HG02798 (cell line): Measurements from ENCODE around the gene ANTXR1.

ENCODE experiments used
- ATAC-seq: cut with Tn5 transposase; IDR thresholded peaks from one replicate; pipeline ENCODE4 v1.9.1; 2021; ENCODE audit warnings: mild to moderate bottlenecking; ENCODE audit not compliant: unreplicated experiment, poor library complexity

Gene ANTXR1

DNA sequence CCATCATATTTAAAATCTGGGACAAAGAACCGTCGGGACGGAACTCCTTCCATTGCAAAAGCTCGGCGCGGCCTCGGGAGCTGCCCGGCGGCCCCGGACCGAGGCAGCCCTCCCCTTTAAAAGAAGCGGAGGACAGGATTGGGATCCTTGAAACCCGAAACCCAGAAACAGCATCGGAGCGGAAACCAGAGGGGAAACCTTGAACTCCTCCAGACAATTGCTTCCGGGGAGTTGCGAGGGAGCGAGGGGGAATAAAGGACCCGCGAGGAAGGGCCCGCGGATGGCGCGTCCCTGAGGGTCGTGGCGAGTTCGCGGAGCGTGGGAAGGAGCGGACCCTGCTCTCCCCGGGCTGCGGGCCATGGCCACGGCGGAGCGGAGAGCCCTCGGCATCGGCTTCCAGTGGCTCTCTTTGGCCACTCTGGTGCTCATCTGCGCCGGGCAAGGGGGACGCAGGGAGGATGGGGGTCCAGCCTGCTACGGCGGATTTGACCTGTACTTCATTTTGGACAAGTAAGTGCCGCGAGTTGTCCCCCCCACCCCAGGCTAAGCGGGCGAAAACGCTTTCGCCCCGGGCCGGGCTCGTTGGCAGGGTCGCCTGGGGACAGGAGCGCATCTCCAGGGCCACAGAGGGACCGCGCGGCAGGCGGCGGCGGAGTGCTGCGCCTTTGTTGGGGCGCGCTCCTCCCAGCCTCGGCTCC is at the start of gene ANTXR1:
Gene ANTXR1, plus strand, starts transcription at position 38 of the 698 bp plus-strand sequence. Its CDS starts 321 bp downstream, at position 359.
- ATAC-seq = no peak

DNA sequence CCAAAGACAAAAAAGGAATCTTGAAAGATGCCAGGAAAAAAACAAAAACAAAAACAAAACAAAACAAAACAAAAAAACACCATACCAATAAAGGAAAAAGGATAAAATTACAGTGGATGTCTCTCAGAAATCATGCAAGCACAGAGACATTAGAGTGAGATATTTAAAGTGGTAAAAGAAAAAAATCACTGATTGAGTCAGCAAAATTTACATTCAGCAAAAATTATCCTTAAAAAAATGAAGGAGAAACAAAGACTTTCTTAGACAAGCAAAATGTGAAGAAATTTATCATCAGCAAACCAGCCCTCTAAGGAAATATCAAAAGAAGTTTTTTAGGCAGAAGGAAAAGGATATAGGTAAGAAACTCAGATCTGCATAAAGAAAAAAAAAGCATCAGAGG is 48.7 kb upstream of the ANTXR1 start:
- ATAC-seq = no peak

DNA sequence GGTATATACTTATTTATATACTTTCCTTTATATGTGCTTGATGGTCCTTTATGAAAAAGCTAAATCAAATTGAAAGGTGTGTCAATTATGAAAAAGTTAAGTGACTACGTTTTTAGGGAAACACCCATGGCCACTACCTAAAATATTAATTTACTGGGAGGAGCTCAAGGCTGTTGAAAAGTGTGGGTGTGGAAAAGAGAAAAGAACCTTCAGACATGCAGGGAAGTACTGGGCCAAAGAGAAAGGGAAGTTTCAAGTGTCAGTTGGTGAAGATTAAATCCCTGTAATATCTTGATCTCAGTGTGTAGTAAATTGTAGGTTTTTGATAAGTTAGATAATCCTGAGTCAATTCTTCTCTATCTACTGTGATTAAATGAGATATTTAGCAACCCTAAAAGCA is 44.8 kb upstream of the ANTXR1 start:
- ATAC-seq = no peak

DNA sequence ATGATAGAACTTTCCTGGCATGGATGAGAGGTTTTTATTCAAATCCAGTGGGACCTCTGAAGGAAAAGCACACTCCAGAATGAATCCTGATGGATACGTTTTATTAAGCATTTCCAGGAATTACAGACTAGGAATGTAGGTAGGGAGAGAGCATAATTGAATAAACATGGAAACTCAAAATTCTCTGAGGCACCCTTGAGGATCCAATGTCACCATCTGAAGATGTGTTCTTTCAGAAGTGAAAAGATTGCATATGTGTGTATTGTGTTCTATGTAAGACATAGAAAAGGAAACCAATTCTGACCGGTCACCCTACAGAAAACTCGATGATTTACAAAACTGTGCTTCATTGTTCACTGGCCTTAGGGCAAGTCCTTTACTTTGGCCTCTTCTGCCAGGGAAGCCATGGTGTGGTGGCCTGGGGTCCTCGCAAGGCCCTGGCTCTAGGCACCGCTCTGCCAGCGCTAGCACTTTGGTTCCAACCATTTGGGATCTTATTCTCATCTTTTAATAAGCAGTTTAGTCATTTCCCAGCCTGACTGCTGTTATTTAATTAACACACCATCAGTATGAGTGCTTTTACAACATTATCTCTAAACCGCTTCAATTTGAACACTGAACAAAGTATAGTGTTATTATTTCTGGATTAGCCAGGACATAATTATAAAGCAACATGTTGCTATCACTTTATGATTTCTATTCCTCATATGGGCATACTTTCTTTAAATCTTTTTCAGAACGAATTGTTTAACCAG is 43.1 kb upstream of the ANTXR1 start:
- no peak for ATAC-seq

DNA sequence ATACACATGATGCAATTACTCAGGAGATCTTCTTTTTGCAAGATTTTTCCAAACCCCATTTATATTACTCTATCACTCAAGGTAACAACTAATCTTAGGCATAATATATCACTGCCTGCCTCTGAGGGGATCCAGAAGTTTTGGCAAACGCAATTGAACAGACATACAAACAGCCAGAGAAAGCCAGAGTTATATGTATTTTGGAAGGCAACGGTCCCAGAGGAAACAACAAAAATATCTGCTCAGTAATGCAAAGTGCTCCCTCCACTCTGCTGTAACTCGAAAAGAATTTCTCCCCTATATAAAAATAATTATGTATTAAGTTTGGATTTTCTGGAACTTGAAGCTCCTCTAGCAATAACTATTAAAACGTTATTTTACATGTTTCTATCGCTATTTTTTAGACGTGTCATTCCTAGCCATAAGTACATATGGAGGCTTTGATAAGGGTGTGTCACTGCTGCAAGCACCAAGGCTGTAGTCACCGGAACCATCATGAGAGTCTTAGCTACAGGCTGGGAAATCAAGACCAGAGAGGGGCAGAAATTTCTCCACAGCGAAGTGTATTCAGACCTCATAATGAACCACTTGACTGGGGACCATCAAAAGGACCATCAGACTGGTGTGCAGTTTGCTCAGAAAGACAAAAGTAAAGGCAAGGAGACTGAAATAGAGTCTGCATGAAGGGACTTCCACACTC is 42.3 kb upstream of the ANTXR1 start:
- ATAC-seq = no peak

DNA sequence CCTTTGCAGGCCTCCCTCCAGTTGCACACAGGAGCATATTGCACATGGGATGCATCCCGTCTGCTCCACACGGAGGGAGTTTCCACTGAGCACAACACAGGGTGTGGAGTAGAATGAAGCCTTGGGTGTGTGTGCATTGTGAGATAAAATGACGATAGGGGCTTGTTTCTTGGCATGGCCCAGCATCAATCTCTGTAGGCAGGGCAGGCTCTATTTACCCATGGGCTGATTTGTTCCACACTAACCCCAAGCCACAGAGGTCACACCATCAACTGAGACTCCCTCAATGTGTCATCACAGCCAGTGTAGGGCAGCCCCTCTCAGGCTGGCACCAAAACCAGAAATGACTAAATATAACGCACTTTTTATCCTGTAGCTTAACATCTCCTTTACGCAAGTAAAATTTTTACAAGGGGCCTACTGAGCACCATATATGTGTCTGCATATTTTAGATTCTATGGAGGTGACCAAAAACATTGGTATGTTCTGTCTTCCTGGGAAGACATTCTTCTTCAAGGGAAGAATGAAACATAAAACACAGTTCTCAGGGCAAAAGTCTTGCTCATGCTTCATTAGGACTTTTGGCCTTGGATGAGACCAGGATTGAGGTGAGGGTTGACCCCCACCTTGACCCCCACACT is 41.3 kb upstream of the ANTXR1 start:
- ATAC-seq = no peak

DNA sequence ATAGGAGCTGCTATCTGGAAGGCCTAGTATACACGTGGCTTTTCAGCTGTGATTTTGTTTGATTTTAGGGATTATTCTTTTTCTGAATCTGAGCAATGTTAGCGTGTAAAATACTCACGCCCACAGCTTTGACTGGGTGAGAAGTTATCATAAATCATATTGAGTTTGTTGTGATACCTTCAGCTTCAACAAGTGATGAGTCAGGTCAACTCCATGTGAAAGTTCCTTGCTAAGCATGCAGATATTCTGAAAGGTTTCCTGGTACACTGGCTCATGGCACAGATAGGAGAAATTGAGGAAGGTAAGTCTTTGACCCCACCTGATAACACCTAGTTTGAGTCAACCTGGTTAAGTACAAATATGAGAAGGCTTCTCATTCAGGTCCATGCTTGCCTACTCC is 38.7 kb upstream of the ANTXR1 start, which contains the start of gene GKN1:
Gene GKN1, plus strand, starts transcription at position 386 of the 400 bp plus-strand sequence. CDS start 42 bp downstream, outside the sequence.
- ATAC-seq = no peak

DNA sequence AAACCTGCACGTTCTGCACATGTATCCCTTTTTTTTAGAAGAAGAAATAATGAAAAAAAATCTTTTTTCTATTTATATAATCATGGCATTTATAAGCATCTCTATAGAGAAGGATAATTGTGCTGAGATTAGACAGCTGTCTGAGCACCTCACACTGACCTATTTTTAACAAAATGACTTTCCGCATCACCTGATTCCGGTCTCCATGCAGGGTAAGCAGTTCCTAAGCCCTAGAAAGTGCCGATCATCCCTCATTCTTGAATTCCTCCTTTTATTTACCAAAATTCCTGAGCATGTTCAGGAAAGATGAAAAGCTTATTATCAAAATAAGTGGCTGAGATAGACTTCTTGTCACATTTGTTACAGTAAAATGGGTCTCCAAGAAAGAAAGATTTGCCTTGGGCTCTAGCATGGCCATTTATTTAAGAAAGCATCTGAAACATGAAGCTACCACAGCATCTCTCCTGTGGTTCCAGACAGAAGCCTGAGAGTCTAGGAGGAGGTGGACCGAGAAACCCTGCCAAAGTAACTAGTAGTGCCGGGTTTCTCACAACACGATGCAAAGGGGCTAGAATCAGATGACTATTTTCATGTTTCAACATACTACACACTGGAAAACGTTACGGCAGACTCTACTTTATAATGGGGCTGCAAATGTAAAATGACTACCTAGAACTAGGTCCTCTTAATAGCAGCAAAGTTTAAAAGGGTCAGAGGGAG is 37.9 kb upstream of the ANTXR1 start:
- ATAC-seq = no peak

DNA sequence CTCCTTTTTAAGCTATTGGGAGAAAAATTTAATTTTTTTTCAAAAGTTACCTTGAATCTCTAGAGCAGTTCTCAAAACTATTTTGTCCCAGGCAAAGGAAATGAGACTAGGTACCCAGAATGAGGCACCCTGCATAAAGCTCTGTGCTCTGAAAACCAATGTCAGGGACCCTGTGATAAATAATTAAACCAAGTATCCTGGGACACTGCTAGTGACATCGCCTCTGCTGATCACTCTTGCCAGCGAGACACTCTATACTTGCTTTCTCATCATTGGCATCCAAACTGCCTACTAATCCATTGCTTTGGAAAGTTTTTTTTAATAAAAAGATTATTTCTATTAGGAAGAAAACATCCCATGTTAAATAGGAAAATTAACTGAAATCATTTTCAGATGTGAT is 37.1 kb upstream of the ANTXR1 start:
- ATAC-seq = no peak

DNA sequence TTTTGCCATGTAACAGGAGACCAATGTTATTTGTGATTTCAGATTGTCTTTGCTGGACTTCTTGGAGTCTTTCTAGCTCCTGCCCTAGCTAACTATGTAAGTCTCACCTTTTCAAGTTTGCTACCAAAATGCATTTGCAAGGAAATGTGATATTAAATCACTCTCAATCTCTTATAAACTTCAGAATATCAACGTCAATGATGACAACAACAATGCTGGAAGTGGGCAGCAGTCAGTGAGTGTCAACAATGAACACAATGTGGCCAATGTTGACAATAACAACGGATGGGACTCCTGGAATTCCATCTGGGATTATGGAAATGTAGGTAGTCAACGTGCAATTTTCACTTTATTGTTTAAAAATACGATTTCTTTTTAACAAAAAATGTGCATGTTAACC is 35.5 kb upstream of the ANTXR1 start:
- no peak for ATAC-seq

DNA sequence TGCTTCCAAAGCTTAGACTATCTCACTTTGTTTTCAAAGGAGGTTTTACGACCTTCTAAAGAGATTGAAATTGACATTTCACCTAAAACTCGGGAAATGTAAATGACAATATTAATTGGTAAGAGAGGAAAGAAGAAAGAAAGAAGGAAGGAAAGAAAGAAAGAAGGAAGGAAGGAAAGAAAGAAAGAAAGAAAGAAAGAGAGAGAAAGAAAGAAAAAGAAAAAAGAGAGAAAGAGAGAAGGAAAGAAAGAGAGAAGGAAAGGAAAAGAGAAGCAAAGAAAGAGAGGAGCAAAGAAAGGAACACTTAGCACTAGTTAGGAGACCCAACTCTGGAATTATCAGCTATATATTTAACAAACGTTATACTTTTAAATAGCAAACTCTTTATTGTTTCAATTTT is 34.9 kb upstream of the ANTXR1 start:
- ATAC-seq = no peak

DNA sequence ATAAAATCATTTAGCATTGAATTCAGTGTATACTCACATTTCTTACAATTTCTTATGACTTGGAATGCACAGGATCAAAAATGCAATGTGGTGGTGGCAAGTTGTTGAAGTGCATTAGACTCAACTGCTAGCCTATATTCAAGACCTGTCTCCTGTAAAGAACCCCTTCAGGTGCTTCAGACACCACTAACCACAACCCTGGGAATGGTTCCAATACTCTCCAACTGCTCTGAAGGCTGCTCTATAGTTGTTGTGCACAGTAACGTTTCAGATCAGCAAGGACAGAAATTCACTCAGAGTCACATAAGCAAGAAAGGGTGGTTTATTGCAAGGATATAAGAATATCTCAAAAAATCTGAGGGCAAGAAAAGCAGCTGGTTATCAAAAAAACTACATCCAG is 32.0 kb upstream of the ANTXR1 start:
- ATAC-seq = no peak

DNA sequence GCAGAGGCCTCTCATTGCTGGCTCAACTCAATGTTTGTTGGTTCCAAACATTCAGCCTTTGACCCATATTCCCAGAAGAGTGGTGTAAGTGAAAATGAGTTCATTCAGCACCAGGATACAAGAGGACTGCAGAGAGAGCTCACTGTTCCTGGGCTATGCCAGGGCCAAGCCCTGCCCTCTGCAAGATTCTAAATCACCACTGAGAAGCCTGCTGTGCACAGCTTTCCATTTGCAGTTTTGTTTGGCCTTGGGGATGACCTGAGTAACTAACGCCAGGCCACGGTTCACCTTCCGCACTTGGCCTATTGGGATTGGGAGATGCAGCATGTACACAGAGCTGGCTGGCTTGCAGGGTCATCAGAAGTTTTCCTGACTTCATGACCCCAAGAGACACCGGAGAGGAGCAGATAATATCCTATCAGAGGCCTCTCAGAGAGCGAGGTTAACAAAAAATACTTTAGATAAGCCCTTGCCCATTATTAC is 25.9 kb upstream of the ANTXR1 start:
- ATAC-seq = no peak

DNA sequence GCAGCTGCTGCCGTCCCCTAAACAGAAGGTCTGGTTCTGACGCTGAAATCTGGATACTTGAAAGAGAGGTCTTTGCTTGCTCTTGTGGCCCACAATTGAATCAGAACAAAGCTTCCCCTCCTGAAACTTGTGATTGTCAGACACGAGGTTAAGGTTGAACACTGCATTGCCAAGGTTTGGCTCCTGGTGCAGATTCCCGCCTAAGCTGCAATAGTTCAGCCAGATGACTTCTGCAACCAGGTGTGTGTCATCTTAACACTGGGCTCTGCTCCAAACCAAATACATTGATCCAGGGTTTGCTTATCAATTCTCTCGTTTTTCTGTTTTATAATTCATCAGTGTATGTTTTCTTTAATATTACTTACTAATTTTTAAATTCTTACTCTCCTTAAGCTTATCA is 23.9 kb upstream of the ANTXR1 start:
- no peak for ATAC-seq

DNA sequence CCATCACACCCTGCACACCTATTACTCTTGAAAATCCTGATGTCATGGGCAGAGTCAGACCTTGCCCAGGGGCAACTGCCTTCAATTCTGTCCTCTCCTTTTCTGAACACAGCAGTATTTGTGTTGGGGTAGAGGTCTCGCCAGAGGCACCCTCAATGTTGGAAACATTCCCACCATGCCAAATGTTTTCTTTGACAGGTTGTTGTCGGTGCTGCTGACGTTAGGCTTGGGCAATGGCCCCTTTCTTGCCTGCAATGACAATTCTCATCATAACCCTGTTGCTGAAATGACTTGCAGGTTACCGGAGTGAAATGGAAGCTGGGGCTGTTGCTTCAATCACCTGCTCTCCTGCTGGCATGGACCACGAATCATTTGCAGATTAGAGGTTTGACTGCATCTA is 20.6 kb upstream of the ANTXR1 start:
- ATAC-seq = no peak

DNA sequence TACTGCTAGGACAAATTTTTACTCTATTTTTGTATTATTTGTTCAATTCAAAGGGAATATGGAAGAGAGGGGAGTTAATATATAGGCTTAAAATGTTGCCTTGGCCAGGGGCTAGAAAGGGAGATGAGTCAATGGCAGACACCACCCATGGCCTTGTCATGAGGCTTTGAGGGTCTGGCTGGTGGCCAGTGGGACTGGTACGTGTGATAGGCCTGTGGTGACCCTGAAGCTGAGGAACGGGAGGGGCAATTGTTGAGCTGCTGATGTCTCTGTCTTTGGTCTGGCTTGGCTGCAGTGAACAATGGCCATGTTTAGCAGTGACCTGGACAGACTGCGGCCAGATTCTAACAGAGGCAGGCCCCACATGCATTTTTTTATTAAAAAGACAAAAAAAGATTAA is 20.0 kb upstream of the ANTXR1 start:
- ATAC-seq = no peak

DNA sequence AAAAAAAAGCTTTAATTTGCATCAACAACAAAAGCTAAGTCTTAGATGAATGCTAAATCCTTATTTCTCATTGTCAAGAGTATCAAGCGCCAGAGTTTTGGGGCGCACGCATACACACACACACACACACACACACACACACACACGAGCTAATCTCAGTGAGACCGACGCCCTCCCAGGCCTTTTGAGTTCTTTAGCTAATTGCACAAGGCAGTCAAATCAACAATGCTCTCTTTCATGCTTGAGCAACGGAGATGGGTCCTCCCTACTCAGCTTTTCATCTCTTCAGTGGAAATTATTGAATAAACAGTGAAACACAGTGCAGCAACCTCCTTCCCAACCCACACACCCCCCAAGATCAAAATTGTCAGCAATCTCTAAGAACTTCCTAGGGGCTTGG is 19.3 kb upstream of the ANTXR1 start:
- ATAC-seq = no peak

DNA sequence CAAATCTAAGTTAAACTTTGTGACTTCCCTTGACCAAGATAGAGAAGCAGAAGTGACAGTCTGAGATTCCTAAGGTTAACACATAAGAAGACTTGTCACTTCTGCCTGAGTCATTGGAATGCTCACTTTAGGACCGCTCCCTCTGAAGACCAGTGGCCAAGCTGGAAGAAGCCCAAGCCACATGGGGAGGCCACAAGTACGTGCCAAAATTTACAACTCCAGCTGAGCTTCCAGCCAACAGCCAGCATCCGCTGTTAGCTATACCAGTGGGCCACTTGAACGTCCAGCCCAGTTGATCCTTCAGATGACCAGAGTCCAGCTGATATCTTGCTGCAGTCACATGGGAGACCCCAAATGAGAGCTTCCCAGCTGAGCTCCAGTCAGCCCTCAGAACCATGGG is 18.1 kb upstream of the ANTXR1 start:
- ATAC-seq = no peak

DNA sequence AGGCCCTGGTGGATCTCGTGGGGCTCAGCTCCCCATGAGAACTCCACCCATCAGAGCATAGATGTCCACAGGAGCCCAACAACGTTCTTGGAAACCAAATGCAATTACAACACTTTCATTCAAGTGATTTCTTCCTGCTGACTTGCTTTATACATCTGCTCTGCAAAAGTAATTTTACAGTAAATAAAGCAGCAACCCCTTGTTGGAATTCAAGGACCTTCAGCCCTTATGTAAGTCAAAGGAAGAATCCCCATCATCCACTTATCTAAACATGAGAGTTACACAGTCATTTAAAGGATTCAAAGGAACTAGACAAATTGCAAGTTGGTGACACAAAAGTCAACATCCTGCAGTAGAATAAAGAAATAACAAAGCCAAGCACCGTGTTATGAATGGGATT is 17.1 kb upstream of the ANTXR1 start:
- ATAC-seq = no peak

DNA sequence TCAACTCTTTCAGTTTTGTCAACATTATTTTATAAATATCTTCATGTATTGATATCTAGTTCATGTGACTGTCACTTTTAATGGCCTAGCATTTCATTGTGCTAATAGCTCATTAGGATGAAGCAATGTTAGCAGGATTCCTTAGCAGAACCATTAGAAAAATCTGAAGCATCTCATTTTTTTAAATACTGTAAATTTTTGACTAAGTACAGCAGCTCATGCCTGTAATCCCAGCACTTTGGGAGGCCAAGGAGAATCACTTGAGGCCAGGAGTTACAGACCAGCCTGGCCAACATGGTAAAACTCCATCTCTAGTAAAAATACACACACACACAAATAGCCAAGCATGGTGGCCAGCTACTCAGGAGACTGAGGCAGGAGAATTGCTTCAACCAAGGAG is 15.6 kb upstream of the ANTXR1 start:
- no peak for ATAC-seq
